ENCODE results near the gene CFAP410.

CFAP410 gene

DNA sequence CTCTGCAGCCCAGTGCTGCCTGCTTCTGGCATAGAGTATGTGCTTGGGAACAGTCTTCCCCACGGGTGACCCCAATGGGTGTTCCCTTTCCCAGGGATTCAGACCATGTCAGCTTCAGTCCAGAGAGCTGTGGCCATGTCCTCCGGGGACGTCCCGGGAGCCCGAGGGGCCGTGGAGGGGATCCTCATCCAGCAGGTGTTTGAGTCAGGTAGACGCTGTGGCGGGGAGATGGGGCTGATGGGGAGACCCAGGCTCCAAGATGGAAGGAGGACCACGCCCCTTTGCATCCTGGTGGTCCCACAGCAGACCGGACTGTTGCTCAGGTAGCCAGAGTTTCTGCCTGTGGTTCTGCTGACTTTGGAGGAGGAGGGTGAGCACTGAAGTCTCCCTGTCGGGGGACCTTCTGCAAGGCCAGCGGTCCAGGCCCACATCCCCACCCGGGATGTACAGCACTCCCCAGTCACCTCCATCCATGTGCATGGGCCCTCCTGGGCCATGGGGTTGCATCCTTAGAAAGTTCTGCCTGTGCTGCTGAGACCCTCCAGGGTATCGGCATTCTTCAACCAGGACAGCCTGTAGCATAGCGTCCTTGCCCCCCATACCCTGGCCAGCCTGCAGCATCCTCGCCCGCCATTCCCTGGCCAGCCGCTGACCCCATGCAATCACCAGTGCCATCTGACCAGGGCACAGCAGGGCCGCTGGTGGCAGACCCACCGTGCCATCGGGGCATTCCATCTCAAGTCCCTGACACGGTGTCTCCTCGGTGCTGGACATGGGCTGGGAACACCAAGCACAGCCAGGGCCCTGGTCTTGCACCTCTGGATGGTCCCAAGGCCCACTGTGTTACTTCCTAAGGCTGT lies 50.7 kb downstream of the CFAP410 start:
- H2BK5ac ChIP-seq (ENCODE audit: low read length) = peak overlapping the region; percentile 60
- no peak overlapping the region for H3K27ac ChIP-seq (replicated peaks; ENCODE audit: low read length)
- H3K18ac ChIP-seq (ENCODE audit: low read length) = peak overlapping the region; percentile 70
- peak overlapping the region; percentile 38 for H3K14ac ChIP-seq (ENCODE audit: low read length)
- H4K8ac ChIP-seq (ENCODE audit: low read depth, low read length) = no peak overlapping the region
- no peak overlapping the region for H3K9ac ChIP-seq (ENCODE audit: low read depth, low read length, poor library complexity)
- no peak overlapping the region for H3K4me3 ChIP-seq (ENCODE audit: low read length in 2 of 2)
- H2BK12ac ChIP-seq (ENCODE audit: low read length) = peak overlapping the region; percentile 16
- H3K79me1 ChIP-seq (ENCODE audit: low read depth, low read length) = no peaks in the 10 kb centered on the region
- peak overlapping the region; percentile 94 for H2AK5ac ChIP-seq (ENCODE audit: low read depth, low read length)
- peak overlapping the region; percentile 86 for H3K23ac ChIP-seq (ENCODE audit: low read depth, low read length, poor library complexity)
- WGBS, 2 donors (ENCODE audit: extremely low coverage in 2 of 2, insufficient read length in 2 of 2, insufficient replicate concordance in 1 of 2) = no CpG with 5 or more reads among the region's 23 CpGs
- H2BK15ac ChIP-seq (ENCODE audit: low read length) = peak overlapping the region; percentile 65
- H3K27me3 ChIP-seq (ENCODE audit: control insufficient read depth in 3 of 3, insufficient read depth in 3 of 3, low read depth in 1 of 3, low read length in 3 of 3) = peaks cover 2 to 65% (median 34%) of the 10 kb centered on the region in 3 experiments
- no peak overlapping the region for H2BK120ac ChIP-seq (ENCODE audit: low read depth, low read length)
- peaks cover 4 to 14% of the 10 kb centered on the region in 2 donors for H3K4me1 ChIP-seq (ENCODE audit: control insufficient read depth in 2 of 2, insufficient read depth in 1 of 2, low read depth in 1 of 2, low read length in 2 of 2)
- no peaks in the 10 kb centered on the region for H3K36me3 ChIP-seq (replicated peaks in 1 of 2; ENCODE audit: control insufficient read depth in 2 of 2, insufficient read depth in 2 of 2, low read length in 2 of 2)
- DNase-seq (ENCODE audit: low spot score) = no peak
- no peaks in the 10 kb centered on the region for H3K9me3 ChIP-seq (replicated peaks in 1 of 2; ENCODE audit: control insufficient read depth in 2 of 2, insufficient read depth in 1 of 2, low read depth in 1 of 2, low read length in 2 of 2)
- H2AFZ ChIP-seq (ENCODE audit: low read length) = no peak overlapping the region
- no peak overlapping the region for H4K91ac ChIP-seq (ENCODE audit: low read depth, low read length, poor library complexity)
- no peak overlapping the region for H3K4me2 ChIP-seq (ENCODE audit: insufficient read depth, low read length, poor library complexity, severe bottlenecking)
- H3K4ac ChIP-seq (ENCODE audit: low read length) = peak overlapping the region; percentile 1

GRCh38 chr21:44286716-44287632 lies 52.2 kb downstream of the CFAP410 start:
- DNase-seq (ENCODE audit: low spot score) = no peak
- Histone ChIP-seq H3K36me3 (replicated peaks in 1 of 2; ENCODE audit: control insufficient read depth in 2 of 2, insufficient read depth in 2 of 2, low read length in 2 of 2) (no peaks in the 10 kb centered on the region), H2AFZ (ENCODE audit: low read length) (no peak overlapping the region), H2AK5ac (ENCODE audit: low read depth, low read length) (peak overlapping the region; percentile 94), H3K4me2 (ENCODE audit: insufficient read depth, low read length, poor library complexity, severe bottlenecking) (no peak overlapping the region), H3K27me3 (ENCODE audit: control insufficient read depth in 3 of 3, insufficient read depth in 3 of 3, low read depth in 1 of 3, low read length in 3 of 3) (peaks cover 2 to 77% (median 36%) of the 10 kb centered on the region in 3 experiments), H2BK5ac (ENCODE audit: low read length) (no peak overlapping the region), H2BK15ac (ENCODE audit: low read length) (peak overlapping the region; percentile 91), H4K91ac (ENCODE audit: low read depth, low read length, poor library complexity) (no peak overlapping the region), H3K14ac (ENCODE audit: low read length) (peak overlapping the region; percentile 38), H3K4me1 (ENCODE audit: control insufficient read depth in 2 of 2, insufficient read depth in 1 of 2, low read depth in 1 of 2, low read length in 2 of 2) (peaks cover 5 to 14% of the 10 kb centered on the region in 2 donors), H2BK12ac (ENCODE audit: low read length) (peak overlapping the region; percentile 22), H3K9ac (ENCODE audit: low read depth, low read length, poor library complexity) (no peak overlapping the region), H3K79me1 (ENCODE audit: low read depth, low read length) (no peaks in the 10 kb centered on the region), H2BK120ac (ENCODE audit: low read depth, low read length) (no peak overlapping the region), H3K18ac (ENCODE audit: low read length) (peak overlapping the region; percentile 89), H3K23ac (ENCODE audit: low read depth, low read length, poor library complexity) (peak overlapping the region; percentile 43), H3K27ac (replicated peaks; ENCODE audit: low read length) (no peak overlapping the region), H3K4ac (ENCODE audit: low read length) (no peak overlapping the region), H3K4me3 (ENCODE audit: low read length in 2 of 2) (no peak overlapping the region), H4K8ac (ENCODE audit: low read depth, low read length) (peak overlapping the region; percentile 17), H3K9me3 (replicated peaks in 1 of 2; ENCODE audit: control insufficient read depth in 2 of 2, insufficient read depth in 1 of 2, low read depth in 1 of 2, low read length in 2 of 2) (no peaks in the 10 kb centered on the region)
- no CpG with 5 or more reads among the region's 31 CpGs for WGBS, 2 donors (ENCODE audit: extremely low coverage in 2 of 2, insufficient read length in 2 of 2, insufficient replicate concordance in 1 of 2)

DNA sequence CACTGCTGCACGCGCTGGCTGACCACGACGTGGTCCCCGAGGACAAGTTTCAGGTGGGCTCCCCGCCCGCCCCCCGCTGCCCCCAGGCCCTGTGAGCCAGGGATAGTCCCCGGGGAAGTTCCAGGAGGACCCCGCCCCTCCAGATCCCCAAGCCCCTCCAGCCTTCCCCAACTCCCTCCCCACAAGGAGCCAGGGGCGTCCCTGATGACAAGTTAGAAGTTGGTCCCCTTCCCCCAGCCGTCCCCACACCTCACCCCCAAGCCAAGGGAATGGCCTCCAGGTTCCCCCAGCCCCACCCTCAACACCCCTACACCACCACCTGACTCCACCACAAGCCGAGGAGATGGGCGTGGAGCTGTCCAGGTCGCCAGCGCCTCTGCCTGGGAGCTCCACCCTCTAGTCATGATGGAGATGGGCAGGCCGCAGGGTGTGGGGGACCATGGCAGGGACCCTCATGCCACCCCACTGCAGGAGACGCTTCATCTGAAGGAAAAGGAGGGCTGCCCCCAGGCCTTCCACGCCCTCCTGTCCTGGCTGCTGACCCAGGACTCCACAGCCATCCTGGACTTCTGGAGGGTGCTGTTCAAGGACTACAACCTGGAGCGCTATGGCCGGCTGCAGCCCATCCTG lies 53.0 kb downstream of the CFAP410 start:
- peaks cover 2 to 78% (median 41%) of the 10 kb centered on the region in 3 experiments for H3K27me3 ChIP-seq (ENCODE audit: control insufficient read depth in 3 of 3, insufficient read depth in 3 of 3, low read depth in 1 of 3, low read length in 3 of 3)

More for the DNA sequence above, 53.0 kb downstream of the CFAP410 start:
- Histone ChIP-seq H3K27ac (replicated peaks; ENCODE audit: low read length) (no peak overlapping the region), H3K79me1 (ENCODE audit: low read depth, low read length) (no peaks in the 10 kb centered on the region), H3K36me3 (replicated peaks in 1 of 2; ENCODE audit: control insufficient read depth in 2 of 2, insufficient read depth in 2 of 2, low read length in 2 of 2) (no peaks in the 10 kb centered on the region), H2BK15ac (ENCODE audit: low read length) (peak overlapping the region; percentile 99), H2AFZ (ENCODE audit: low read length) (peak overlapping the region; percentile 73), H3K4me1 (ENCODE audit: control insufficient read depth in 2 of 2, insufficient read depth in 1 of 2, low read depth in 1 of 2, low read length in 2 of 2) (peaks cover 5 to 14% of the 10 kb centered on the region in 2 donors), H3K4me2 (ENCODE audit: insufficient read depth, low read length, poor library complexity, severe bottlenecking) (peak overlapping the region; percentile 73), H2AK5ac (ENCODE audit: low read depth, low read length) (peak overlapping the region; percentile 94), H3K14ac (ENCODE audit: low read length) (peak overlapping the region; percentile 4), H3K9ac (ENCODE audit: low read depth, low read length, poor library complexity) (peak overlapping the region; percentile 44), H2BK5ac (ENCODE audit: low read length) (no peak overlapping the region), H2BK120ac (ENCODE audit: low read depth, low read length) (no peak overlapping the region), H4K91ac (ENCODE audit: low read depth, low read length, poor library complexity) (no peak overlapping the region), H3K9me3 (replicated peaks in 1 of 2; ENCODE audit: control insufficient read depth in 2 of 2, insufficient read depth in 1 of 2, low read depth in 1 of 2, low read length in 2 of 2) (no peaks in the 10 kb centered on the region), H3K23ac (ENCODE audit: low read depth, low read length, poor library complexity) (peak overlapping the region; percentile 95), H4K8ac (ENCODE audit: low read depth, low read length) (no peak overlapping the region), H2BK12ac (ENCODE audit: low read length) (peak overlapping the region; percentile 73), H3K4ac (ENCODE audit: low read length) (no peak overlapping the region), H3K4me3 (ENCODE audit: low read length in 2 of 2) (no peak overlapping the region), H3K18ac (ENCODE audit: low read length) (no peak overlapping the region)
- no CpG with 5 or more reads among the region's 21 CpGs for WGBS, 2 donors (ENCODE audit: extremely low coverage in 2 of 2, insufficient read length in 2 of 2, insufficient replicate concordance in 1 of 2)
- DNase-seq (ENCODE audit: low spot score) = no peak

Data from neuronal stem cell (in vitro differentiated cells).